Measurements from ENCODE around the gene IL2.

Gene IL2

GRCh38 chr4:122450847-122451246 is 5.7 kb downstream of the IL2 start:
- DNase-seq, result peak; percentile 51
- H3K27ac Mint-ChIP-seq, result peak overlapping the region; percentile 85
- no peaks in the 10 kb centered on the region for H3K27me3 Mint-ChIP-seq
- H3K36me3 Mint-ChIP-seq (ENCODE audit: low read depth), result peaks cover 68% of the 10 kb centered on the region
- H3K4me3 Mint-ChIP-seq, result peak overlapping the region; percentile 38
- H3K9me3 Mint-ChIP-seq, result no peaks in the 10 kb centered on the region
- peaks cover 25% of the 10 kb centered on the region for H3K4me1 Mint-ChIP-seq (ENCODE audit: low read depth)

- no peaks in the 10 kb centered on the region for H3K9me3 Mint-ChIP-seq
- H3K27me3 Mint-ChIP-seq, result no peaks in the 10 kb centered on the region
- no peaks in the 10 kb centered on the region for H3K36me3 Mint-ChIP-seq (ENCODE audit: low read depth)
- peaks cover 22% of the 10 kb centered on the region for H3K4me1 Mint-ChIP-seq (ENCODE audit: low read depth)
- no peak overlapping the region for H3K4me3 Mint-ChIP-seq
- no peak overlapping the region for H3K27ac Mint-ChIP-seq
- no peak for DNase-seq
Measured at GRCh38 chr4:122434285-122434684, 22.2 kb downstream of the IL2 start.

- Mint-ChIP-seq H3K27ac (no peak overlapping the region), H3K4me3 (no peak overlapping the region), H3K9me3 (no peaks in the 10 kb centered on the region), H3K27me3 (no peaks in the 10 kb centered on the region), H3K4me1 (ENCODE audit: low read depth) (peaks cover 22% of the 10 kb centered on the region), H3K36me3 (ENCODE audit: low read depth) (no peaks in the 10 kb centered on the region)
- no peak for DNase-seq
Measured at GRCh38 chr4:122431351-122431750, 25.2 kb downstream of the IL2 start.

- peaks cover 4% of the 10 kb centered on the region for H3K36me3 Mint-ChIP-seq (ENCODE audit: low read depth)
- no peaks in the 10 kb centered on the region for H3K4me1 Mint-ChIP-seq (ENCODE audit: low read depth)
- DNase-seq, result no peak
- no peaks in the 10 kb centered on the region for H3K27me3 Mint-ChIP-seq
- no peak overlapping the region for H3K4me3 Mint-ChIP-seq
- no peak overlapping the region for H3K27ac Mint-ChIP-seq
- peaks cover 5% of the 10 kb centered on the region for H3K9me3 Mint-ChIP-seq
Measured at GRCh38 chr4:122423246-122423645, 33.3 kb downstream of the IL2 start.

GRCh38 chr4:122412547-122412946 is 44.0 kb downstream of the IL2 start:
- Mint-ChIP-seq H3K9me3 (no peaks in the 10 kb centered on the region), H3K36me3 (ENCODE audit: low read depth) (no peaks in the 10 kb centered on the region), H3K4me1 (ENCODE audit: low read depth) (peaks cover 2% of the 10 kb centered on the region), H3K4me3 (no peak overlapping the region), H3K27me3 (no peaks in the 10 kb centered on the region), H3K27ac (no peak overlapping the region)
- no peak for DNase-seq

- DNase-seq, result no peak
- no peaks in the 10 kb centered on the region for H3K9me3 Mint-ChIP-seq
- no peak overlapping the region for H3K4me3 Mint-ChIP-seq
- no peaks in the 10 kb centered on the region for H3K36me3 Mint-ChIP-seq (ENCODE audit: low read depth)
- H3K27ac Mint-ChIP-seq, result no peak overlapping the region
- no peaks in the 10 kb centered on the region for H3K4me1 Mint-ChIP-seq (ENCODE audit: low read depth)
- H3K27me3 Mint-ChIP-seq, result no peaks in the 10 kb centered on the region
Measured at GRCh38 chr4:122403861-122404260, 52.7 kb downstream of the IL2 start.

All from activated T-cell treated with anti-CD3 and anti-CD28 coated beads, Interleukin-2, amount 50 U/mL, for 24 hours (primary cell).